BLaER1 treated with 17β-estradiol and CSF1 and Interleukin-3, amounts not matched to agents 10 nM and 100 nM (cell line): ENCODE data around the gene GTF3C4.

Experiments
- H3K27ac ChIP-seq, 11 experiments: shearing (Covaris generic); formaldehyde crosslinking; 2 replicates each; pipeline ENCODE4 v1.8.1; 2022
- H3K27me3 ChIP-seq, 11 experiments: shearing (Covaris generic); formaldehyde crosslinking; 2 replicates each; pipeline ENCODE4 v1.8.1; 2022
- H3K36me3 ChIP-seq, 11 experiments: shearing (Covaris generic); formaldehyde crosslinking; 2 replicates each; pipeline ENCODE4 v1.8.1; 2022
- H3K4me1 ChIP-seq, 10 experiments: shearing (Covaris generic); formaldehyde crosslinking; 2 replicates each; pipeline ENCODE4 v1.8.1; 2022
- H3K4me2 ChIP-seq, 11 experiments: shearing (Covaris generic); formaldehyde crosslinking; 2 replicates each; pipeline ENCODE4 v1.8.1; 2022
- H3K4me3 ChIP-seq, 10 experiments: shearing (Covaris generic); formaldehyde crosslinking; 2 replicates each; pipeline ENCODE4 v1.8.1; 2022
- H3K9ac ChIP-seq, 11 experiments: shearing (Covaris generic); formaldehyde crosslinking; 2 replicates each; pipeline ENCODE4 v1.8.1; 2022
- H3K9me3 ChIP-seq, 11 experiments: shearing (Covaris generic); formaldehyde crosslinking; replicated peaks in 1 of 11; 2 replicates each; pipeline ENCODE4 v1.8.1; 2022
- H4K20me1 ChIP-seq, 11 experiments: shearing (Covaris generic); formaldehyde crosslinking; 2 replicates each; pipeline ENCODE4 v1.8.1; 2022
- Cebpa-rat ChIP-seq, 11 experiments: shearing (Covaris generic); IDR thresholded peaks; 2 replicates each; pipeline ENCODE4 v1.8.1; 2022

Gene GTF3C4

DNA sequence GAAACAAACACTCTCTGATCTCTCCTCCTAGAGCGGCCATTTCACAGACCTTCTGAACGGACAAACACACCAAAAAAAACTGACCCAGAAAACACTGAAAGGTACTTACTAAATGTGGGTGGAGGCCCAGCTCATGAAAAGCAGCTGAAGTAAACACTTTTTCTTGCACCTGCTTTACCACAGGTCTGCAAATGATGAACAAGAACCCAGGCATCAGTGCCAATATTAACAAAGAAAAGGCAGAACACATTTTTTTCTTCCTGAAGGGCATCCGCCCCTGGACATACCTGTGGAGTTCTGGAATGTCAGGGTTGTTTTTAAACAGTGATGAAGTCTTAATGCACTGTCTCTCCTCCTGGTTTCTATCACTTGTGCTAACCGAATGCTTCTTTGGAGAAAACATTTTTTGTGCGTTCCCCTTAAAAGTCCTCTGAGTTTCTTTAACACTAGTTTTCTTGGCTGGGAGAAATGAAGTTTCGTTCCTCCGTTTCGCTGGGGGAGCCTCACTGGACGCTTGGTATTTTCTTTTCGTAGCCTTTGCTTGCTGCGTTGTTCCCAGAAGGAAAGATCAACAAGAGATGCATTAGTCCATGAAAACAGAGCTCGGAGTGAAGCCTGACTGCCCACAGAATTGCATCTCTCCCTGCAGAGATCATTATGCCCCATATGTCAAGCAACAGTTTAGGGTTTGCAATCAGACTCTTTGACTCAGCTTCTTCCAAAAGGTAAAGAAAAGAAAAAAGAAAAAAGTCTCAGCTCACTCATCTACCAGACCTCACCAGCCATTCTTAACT, 7.9 kb upstream of the GTF3C4 start:
- Histone ChIP-seq H3K36me3 (peaks cover 58 to 100% (median 77%) of the 10 kb centered on the region in 11 experiments), H3K27me3 (no peaks in the 10 kb centered on the region), H3K4me3 (no peak overlapping the region), H3K4me1 (peaks cover 0 to 10% (median 4%) of the 10 kb centered on the region in 10 experiments; a peak in 5 of 20 replicates), H3K27ac (no peak overlapping the region), H4K20me1 (peaks cover 6 to 100% (median 69%) of the 10 kb centered on the region in 11 experiments; a peak in 20 of 22 replicates), H3K9me3 (no peaks in the 10 kb centered on the region), H3K9ac (no peak overlapping the region), H3K4me2 (no peak overlapping the region)
- TF ChIP-seq Cebpa-rat (IDR thresholded peaks at IDR 0.05): no peak

DNA sequence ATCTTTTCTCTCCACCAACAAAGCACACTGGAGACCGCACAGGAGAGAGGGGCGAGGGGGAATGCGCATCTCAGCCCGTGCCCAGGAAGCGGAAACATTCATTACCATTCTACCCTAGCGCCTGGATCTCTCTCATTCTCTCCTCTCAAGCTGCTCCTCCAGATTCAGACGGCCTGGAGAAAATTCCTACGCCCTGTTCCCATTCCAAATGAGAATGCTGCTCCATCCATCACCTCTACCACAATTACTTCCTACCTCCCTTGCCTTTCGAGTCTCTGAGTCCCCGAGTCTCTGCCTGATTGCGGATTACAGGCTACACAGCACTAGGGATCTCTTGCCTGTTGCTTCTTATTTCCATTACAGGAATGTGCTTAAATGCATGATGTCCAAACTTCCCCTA, 7.1 kb upstream of the GTF3C4 start:
- H3K4me1 ChIP-seq: peaks cover 0 to 18% (median 9%) of the 10 kb centered on the region in 10 experiments; a peak in 10 of 20 replicates
- no peak overlapping the region for H3K9ac ChIP-seq
- H3K4me2 ChIP-seq: no peak overlapping the region
- H3K9me3 ChIP-seq: no peaks in the 10 kb centered on the region
- no peak overlapping the region for H3K4me3 ChIP-seq
- TF ChIP-seq Cebpa-rat (IDR thresholded peaks at IDR 0.05): no peak
- peaks cover 51 to 99% (median 73%) of the 10 kb centered on the region in 11 experiments for H3K36me3 ChIP-seq
- no peak overlapping the region for H3K27ac ChIP-seq
- no peaks in the 10 kb centered on the region for H3K27me3 ChIP-seq
- H4K20me1 ChIP-seq: peaks cover 6 to 100% (median 67%) of the 10 kb centered on the region in 11 experiments; a peak in 20 of 22 replicates

DNA sequence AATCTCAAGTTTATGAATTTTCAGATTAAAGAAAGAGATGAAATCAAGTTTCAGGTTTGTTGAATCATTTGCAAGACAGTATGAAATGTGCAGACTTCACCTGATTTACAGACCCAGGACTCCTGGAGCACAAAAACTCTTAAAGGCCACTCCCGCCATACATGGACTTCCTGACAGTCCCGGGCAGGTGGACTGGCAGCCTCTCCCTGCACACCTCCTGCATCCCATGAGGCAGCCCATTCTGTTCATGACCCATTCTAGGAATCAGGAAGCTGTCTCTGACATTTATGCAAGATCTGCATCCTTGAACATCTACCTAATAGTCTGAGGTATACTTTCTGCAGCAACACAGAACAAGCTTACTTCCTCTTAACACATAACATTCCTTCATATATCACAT, 6.4 kb upstream of the GTF3C4 start:
- peaks cover 43 to 92% (median 65%) of the 10 kb centered on the region in 11 experiments for H3K36me3 ChIP-seq
- no peak for TF ChIP-seq Cebpa-rat (IDR thresholded peaks at IDR 0.05)
- H4K20me1 ChIP-seq: peaks cover 6 to 99% (median 61%) of the 10 kb centered on the region in 11 experiments; a peak in 20 of 22 replicates
- no peaks in the 10 kb centered on the region for H3K27me3 ChIP-seq
- no peak overlapping the region for H3K9ac ChIP-seq
- H3K4me2 ChIP-seq: no peak overlapping the region
- no peak overlapping the region for H3K27ac ChIP-seq
- no peaks in the 10 kb centered on the region for H3K9me3 ChIP-seq
- H3K4me1 ChIP-seq: peaks cover 5 to 25% (median 13%) of the 10 kb centered on the region in 10 experiments; a peak in 12 of 20 replicates
- no peak overlapping the region for H3K4me3 ChIP-seq

DNA sequence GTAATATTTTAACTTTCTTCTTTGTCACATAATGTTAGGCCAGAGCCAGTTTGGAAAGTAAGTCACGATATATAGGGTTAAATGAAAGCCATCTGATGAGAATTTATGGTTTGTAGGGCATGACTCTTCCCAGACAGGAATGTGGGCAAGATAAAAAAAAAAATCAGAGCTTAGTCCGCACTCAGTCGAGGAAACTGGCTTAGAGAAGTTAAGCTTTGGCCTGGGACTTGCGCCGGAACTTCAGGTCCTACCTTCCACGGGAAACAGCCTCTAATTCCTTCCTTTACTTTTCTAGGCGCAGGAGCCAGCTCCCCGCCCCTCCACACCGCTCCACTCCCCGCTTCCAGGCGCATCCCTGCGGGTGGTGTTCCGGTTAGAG, 956 bp upstream of the GTF3C4 start:
- peaks cover 31 to 58% (median 43%) of the 10 kb centered on the region in 10 experiments for H3K4me1 ChIP-seq
- no peaks in the 10 kb centered on the region for H3K9me3 ChIP-seq
- TF ChIP-seq Cebpa-rat (IDR thresholded peaks at IDR 0.05): no peak
- peak overlapping the region; percentile 84 to 99 (median 92) for H3K4me3 ChIP-seq
- H3K36me3 ChIP-seq: peaks cover 0 to 47% (median 21%) of the 10 kb centered on the region in 11 experiments; a peak in 17 of 22 replicates
- peaks cover 26 to 82% (median 55%) of the 10 kb centered on the region in 11 experiments; a peak in 21 of 22 replicates for H4K20me1 ChIP-seq
- no peaks in the 10 kb centered on the region for H3K27me3 ChIP-seq
- peak overlapping the region; percentile 78 to 91 (median 86) for H3K4me2 ChIP-seq
- H3K9ac ChIP-seq: peak overlapping the region; percentile 90 to 98 (median 94)
- H3K27ac ChIP-seq: peak overlapping the region; percentile 91 to 99 (median 94); a peak in 21 of 22 replicates

DNA sequence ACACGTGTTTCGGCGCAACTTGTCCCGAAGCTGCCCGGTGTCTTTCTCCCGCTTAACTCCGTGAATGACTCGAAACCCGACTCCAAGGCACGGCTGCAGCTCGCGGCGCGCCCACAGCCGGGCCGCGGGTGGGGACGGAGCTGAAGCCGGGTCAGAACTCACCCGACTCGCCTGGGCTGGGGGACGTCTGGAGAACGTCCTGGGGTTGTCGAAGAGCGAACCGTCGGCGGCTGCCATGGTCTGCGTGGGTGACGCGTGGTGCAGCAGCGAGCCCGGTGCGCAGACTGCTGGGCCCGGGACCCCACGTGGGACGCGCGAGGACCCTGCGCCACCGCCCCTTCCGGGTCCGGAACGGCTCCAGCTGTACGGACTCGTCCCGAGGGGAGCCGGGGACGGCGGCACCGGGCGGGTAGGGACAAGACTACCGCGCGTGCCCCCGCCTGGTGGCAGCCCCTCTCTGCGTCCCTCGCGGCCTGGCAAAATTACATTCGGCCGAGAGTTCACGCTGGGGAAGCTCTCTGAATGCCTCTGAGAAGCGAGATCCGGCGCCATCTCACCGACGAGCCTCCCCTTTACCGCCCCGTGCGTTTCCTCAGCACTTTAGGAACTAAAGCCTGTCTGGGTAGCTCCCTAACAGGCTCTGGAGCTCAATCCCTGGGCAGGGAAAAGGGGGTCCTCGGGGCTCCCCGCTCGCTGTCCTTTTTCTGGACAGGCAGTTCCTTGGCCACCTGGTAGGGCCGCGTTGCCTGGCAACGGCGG, 387 bp upstream of the GTF3C4 start, which contains the start of gene DDX31:
Gene DDX31 (minus strand): TSS at position 286 of the 759 bp plus-strand sequence. CDS start 49 bp downstream, at position 237.
- Histone ChIP-seq H3K4me1 (peaks cover 31 to 59% (median 43%) of the 10 kb centered on the region in 10 experiments), H3K9me3 (no peaks in the 10 kb centered on the region), H3K27ac (peak within 1 kb of the TSS; percentile 91 to 99 (median 94)), H3K9ac (peak within 1 kb of the TSS; percentile 90 to 98 (median 94)), H4K20me1 (peaks cover 32 to 82% (median 55%) of the 10 kb centered on the region in 11 experiments; a peak in 21 of 22 replicates), H3K4me2 (peak within 1 kb of the TSS; percentile 83 to 99 (median 88)), H3K36me3 (peaks cover 0 to 47% (median 20%) of the 10 kb centered on the region in 11 experiments; a peak in 16 of 22 replicates), H3K27me3 (no peaks in the 10 kb centered on the region), H3K4me3 (peak within 1 kb of the TSS; percentile 84 to 99 (median 92))
- TF ChIP-seq Cebpa-rat (IDR thresholded peaks at IDR 0.05): no peak

DNA sequence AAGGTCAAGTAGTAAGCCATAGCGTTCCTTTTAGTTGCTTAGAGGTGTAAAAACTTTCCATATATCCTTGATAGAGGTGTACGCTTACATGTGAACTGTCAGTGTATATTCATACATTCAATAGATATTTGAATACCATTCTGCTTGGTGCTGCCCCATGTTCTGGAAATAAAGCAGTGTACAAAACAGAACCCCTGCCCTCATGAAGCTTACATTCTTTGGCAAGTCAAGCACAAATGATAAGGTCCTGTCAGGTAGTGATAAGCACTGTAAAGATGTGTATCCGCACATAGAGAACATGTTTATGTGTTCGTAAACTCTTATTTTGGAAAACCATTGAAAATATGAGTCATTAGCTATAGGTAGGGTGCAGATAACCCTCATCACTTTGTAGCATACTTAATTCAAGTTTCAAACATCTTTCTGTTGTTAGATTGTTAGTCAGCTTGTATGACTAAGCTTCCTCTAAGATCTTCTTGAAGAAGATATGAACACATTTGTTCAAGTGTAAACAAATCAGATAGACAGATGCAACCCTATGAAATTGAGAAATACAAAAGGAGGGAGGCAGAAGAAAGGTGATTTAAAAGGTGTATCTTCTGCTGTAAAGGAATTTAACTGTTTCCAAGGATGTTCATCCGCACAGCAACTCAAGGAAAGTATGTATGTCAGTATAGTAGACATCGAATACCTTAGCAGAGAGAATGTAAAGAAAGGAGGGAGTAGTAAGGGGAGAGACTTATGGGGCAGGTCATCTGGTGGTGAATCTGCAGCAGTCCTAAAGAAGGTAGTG, 1.6 kb downstream of the GTF3C4 start:
- Histone ChIP-seq H4K20me1 (peaks cover 38 to 82% (median 60%) of the 10 kb centered on the region in 11 experiments; a peak in 21 of 22 replicates), H3K9ac (peak overlapping the region; percentile 90 to 98 (median 94); a peak in 21 of 22 replicates), H3K4me2 (peak overlapping the region; percentile 82 to 99 (median 88)), H3K27me3 (no peaks in the 10 kb centered on the region), H3K9me3 (no peaks in the 10 kb centered on the region), H3K27ac (peak overlapping the region in 9 of 11 experiments; percentile 91 to 99 (median 94); a peak in 18 of 22 replicates), H3K36me3 (peaks cover 0 to 41% (median 19%) of the 10 kb centered on the region in 11 experiments; a peak in 13 of 22 replicates), H3K4me1 (peaks cover 31 to 58% (median 40%) of the 10 kb centered on the region in 10 experiments), H3K4me3 (peak overlapping the region; percentile 84 to 99 (median 92))
- TF ChIP-seq Cebpa-rat (IDR thresholded peaks at IDR 0.05): no peak

DNA sequence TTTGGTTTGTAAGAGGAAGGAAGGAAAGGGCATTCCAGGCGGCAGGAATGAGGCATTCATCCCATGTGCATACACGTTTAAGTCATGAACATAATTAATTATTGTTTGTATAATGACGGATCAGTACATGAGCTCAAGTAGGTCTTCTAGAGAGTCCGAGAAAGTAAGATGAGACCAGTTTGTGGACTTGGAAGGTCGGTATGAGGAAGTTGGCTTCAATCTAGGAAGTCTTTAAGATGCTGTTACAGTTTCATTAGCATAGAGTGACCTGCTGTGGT, 2.1 kb downstream of the GTF3C4 start:
- H3K9ac ChIP-seq: peak overlapping the region in 7 of 11 experiments; percentile 0 to 96 (median 90); a peak in 9 of 22 replicates
- no peaks in the 10 kb centered on the region for H3K27me3 ChIP-seq
- H4K20me1 ChIP-seq: peaks cover 40 to 82% (median 65%) of the 10 kb centered on the region in 11 experiments; a peak in 21 of 22 replicates
- H3K9me3 ChIP-seq: no peaks in the 10 kb centered on the region
- no peak for TF ChIP-seq Cebpa-rat (IDR thresholded peaks at IDR 0.05)
- H3K4me2 ChIP-seq: peak overlapping the region; percentile 82 to 99 (median 88)
- H3K36me3 ChIP-seq: peaks cover 0 to 41% (median 24%) of the 10 kb centered on the region in 11 experiments; a peak in 18 of 22 replicates
- H3K27ac ChIP-seq: peak overlapping the region in 3 of 11 experiments; percentile 0 to 10 (median 6); a peak in 1 of 22 replicates
- H3K4me1 ChIP-seq: peaks cover 31 to 53% (median 38%) of the 10 kb centered on the region in 10 experiments
- H3K4me3 ChIP-seq: peak overlapping the region in 9 of 10 experiments; percentile 84 to 99 (median 93); a peak in 15 of 20 replicates

DNA sequence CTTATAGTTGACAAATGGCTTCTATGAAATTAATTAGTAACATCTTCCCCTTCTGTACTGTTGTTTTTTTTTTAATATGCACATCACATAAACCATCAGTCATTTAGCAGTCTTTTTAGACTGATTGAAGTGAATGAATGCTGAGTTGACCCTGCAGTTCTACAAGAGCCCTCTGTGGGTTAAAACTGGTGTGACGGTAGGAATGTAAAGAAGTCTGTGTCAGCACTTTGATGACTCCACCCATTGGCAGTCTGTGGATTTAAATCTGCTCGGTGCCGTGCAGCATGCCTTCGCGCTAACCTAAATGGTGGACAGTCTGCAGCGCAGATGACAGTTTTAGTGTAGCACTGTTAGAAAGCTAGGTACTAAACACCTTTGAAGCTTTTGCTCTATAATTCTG, 3.1 kb downstream of the GTF3C4 start:
- Histone ChIP-seq H3K9ac (no peak overlapping the region), H3K27me3 (no peaks in the 10 kb centered on the region), H3K4me2 (peak overlapping the region; percentile 82 to 99 (median 88); a peak in 21 of 22 replicates), H3K9me3 (no peaks in the 10 kb centered on the region), H3K36me3 (peaks cover 7 to 44% (median 31%) of the 10 kb centered on the region in 11 experiments), H3K4me1 (peaks cover 25 to 44% (median 34%) of the 10 kb centered on the region in 10 experiments), H4K20me1 (peaks cover 41 to 82% (median 75%) of the 10 kb centered on the region in 11 experiments; a peak in 21 of 22 replicates), H3K4me3 (peak overlapping the region in 2 of 10 experiments; percentile 26 to 84; a peak in 1 of 20 replicates), H3K27ac (no peak overlapping the region)
- no peak for TF ChIP-seq Cebpa-rat (IDR thresholded peaks at IDR 0.05)
